AG09309 (cell line): ENCODE data around the gene DAG1.

Source experiments
- DNase-seq: peaks from one replicate; pipeline ENCODE4 v3.0.0-alpha.2; 2010; ENCODE audit warnings: low read depth
- H3K4me3 ChIP-seq: 2 replicates; pipeline ENCODE4 v1.5.1; 2011; ENCODE audit warnings: mild to moderate bottlenecking, low read depth, low read length, moderate library complexity; ENCODE audit not compliant: control insufficient read depth
- TF ChIP-seq, protein P1 (sequence below): IDR thresholded peaks from 2 replicates; pipeline ENCODE4 v1.5.1; 2011; ENCODE audit warnings: mild to moderate bottlenecking, low read depth, low read length, inconsistent platforms; ENCODE audit not compliant: insufficient read depth, control insufficient read depth; ENCODE audit errors: missing control alignments

Gene DAG1

GRCh38 chr3:49539659-49540560, 69.8 kb downstream of the DAG1 start:
- TF ChIP-seq, protein P1, sequence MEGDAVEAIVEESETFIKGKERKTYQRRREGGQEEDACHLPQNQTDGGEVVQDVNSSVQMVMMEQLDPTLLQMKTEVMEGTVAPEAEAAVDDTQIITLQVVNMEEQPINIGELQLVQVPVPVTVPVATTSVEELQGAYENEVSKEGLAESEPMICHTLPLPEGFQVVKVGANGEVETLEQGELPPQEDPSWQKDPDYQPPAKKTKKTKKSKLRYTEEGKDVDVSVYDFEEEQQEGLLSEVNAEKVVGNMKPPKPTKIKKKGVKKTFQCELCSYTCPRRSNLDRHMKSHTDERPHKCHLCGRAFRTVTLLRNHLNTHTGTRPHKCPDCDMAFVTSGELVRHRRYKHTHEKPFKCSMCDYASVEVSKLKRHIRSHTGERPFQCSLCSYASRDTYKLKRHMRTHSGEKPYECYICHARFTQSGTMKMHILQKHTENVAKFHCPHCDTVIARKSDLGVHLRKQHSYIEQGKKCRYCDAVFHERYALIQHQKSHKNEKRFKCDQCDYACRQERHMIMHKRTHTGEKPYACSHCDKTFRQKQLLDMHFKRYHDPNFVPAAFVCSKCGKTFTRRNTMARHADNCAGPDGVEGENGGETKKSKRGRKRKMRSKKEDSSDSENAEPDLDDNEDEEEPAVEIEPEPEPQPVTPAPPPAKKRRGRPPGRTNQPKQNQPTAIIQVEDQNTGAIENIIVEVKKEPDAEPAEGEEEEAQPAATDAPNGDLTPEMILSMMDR = peak; percentile 90
- H3K4me3 ChIP-seq = peak overlapping the region; percentile 52
- peak; percentile 66 for DNase-seq

GRCh38 chr3:49552087-49552486, 82.0 kb downstream of the DAG1 start:
- TF ChIP-seq, protein P1 = no peak
- DNase-seq = no peak
- no peak overlapping the region for H3K4me3 ChIP-seq

GRCh38 chr3:49553324-49553691, 83.2 kb downstream of the DAG1 start:
- TF ChIP-seq, protein P1 = no peak
- no peak for DNase-seq
- no peak overlapping the region; the same call in 1 of the 2 replicates for H3K4me3 ChIP-seq

- DNase-seq = peak; percentile 37
- TF ChIP-seq, protein P1 = no peak
- H3K4me3 ChIP-seq = peak within 1 kb of the TSS; percentile 71
These were observed 83.9 kb downstream of the DAG1 start, which contains the start of gene BSN for GRCh38 chr3:49553692-49554632. Gene BSN (plus strand): TSS chr3:49554477. CDS start chr3:49554603, 126 bp downstream.

DNA sequence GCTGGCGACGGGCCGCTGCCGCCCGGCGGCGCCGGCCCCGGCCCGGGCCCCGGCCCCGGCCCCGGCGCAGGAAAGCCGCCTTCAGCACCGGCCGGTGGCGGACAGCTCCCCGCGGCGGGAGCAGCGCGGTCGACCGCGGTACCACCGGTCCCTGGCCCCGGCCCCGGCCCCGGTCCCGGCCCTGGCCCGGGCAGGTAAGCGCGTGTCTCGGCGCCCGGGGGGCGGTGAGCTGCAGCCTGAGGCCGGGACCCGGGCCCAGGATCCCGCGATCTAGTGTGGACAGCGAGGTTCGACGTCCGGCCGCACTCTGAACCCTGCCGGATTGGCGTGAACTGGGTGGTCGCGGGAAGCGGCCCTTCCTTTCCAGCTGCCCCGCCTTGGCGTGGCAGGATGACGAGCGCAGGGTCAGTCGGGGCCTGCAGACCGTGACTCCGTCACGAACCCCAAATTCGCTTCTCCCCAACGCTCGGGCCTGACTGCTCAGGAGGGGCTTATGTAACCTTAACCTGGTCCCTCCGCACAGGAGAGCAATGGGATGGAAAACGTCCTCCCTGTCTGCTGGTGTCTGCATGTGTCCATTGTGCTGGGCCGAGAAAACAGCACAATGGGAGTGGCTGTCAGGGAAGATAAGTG, 84.7 kb downstream of the DAG1 start:
- H3K4me3 ChIP-seq = peak overlapping the region; percentile 32
- TF ChIP-seq, protein P1 = no peak
- DNase-seq = no peak
